Measurements from ENCODE around the gene MYH9. TPM values are rescaled to one million over a fixed set of nuclear protein-coding genes. Genes with fewer than 3 reads are reported as not detected.
"Not testable (repeated sequence)": the region's sequence is repeated elsewhere in the genome, so short reads cannot be mapped to it uniquely, and the experiment has no call there.

MYH9 gene
- total RNA-seq, 1 donor from 2014 or later: 122 TPM

- peaks cover 7% of the 10 kb centered on the region for H3K27me3 Mint-ChIP-seq (ENCODE audit: unreplicated experiment)
- TF ChIP-seq, protein P1, sequence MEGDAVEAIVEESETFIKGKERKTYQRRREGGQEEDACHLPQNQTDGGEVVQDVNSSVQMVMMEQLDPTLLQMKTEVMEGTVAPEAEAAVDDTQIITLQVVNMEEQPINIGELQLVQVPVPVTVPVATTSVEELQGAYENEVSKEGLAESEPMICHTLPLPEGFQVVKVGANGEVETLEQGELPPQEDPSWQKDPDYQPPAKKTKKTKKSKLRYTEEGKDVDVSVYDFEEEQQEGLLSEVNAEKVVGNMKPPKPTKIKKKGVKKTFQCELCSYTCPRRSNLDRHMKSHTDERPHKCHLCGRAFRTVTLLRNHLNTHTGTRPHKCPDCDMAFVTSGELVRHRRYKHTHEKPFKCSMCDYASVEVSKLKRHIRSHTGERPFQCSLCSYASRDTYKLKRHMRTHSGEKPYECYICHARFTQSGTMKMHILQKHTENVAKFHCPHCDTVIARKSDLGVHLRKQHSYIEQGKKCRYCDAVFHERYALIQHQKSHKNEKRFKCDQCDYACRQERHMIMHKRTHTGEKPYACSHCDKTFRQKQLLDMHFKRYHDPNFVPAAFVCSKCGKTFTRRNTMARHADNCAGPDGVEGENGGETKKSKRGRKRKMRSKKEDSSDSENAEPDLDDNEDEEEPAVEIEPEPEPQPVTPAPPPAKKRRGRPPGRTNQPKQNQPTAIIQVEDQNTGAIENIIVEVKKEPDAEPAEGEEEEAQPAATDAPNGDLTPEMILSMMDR (IDR thresholded peaks at IDR 0.05; ENCODE audit: partially characterized antibody, unreplicated experiment): no peak
- no peaks in the 10 kb centered on the region for H3K36me3 Mint-ChIP-seq (ENCODE audit: unreplicated experiment)
- DNase-seq: no peak
- H3K4me3 Mint-ChIP-seq (ENCODE audit: unreplicated experiment): no peak overlapping the region
- H3K27ac Mint-ChIP-seq (ENCODE audit: unreplicated experiment): no peak overlapping the region
- peaks cover 2% of the 10 kb centered on the region for H3K9me3 Mint-ChIP-seq (ENCODE audit: unreplicated experiment)
- H3K4me1 Mint-ChIP-seq (ENCODE audit: low read depth, unreplicated experiment): peaks cover 7% of the 10 kb centered on the region
Measured at GRCh38 chr22:36256478-36256877, 131.3 kb downstream of the MYH9 start.

GRCh38 chr22:36255572-36255971, 132.2 kb downstream of the MYH9 start:
- H3K27me3 Mint-ChIP-seq (ENCODE audit: unreplicated experiment); H3K27ac Mint-ChIP-seq (ENCODE audit: unreplicated experiment); DNase-seq; H3K36me3 Mint-ChIP-seq (ENCODE audit: unreplicated experiment); H3K4me1 Mint-ChIP-seq (ENCODE audit: low read depth, unreplicated experiment); H3K9me3 Mint-ChIP-seq (ENCODE audit: unreplicated experiment); H3K4me3 Mint-ChIP-seq (ENCODE audit: unreplicated experiment): not testable (repeated sequence)

GRCh38 chr22:36253523-36254490, 134.0 kb downstream of the MYH9 start:
- Mint-ChIP-seq H3K36me3 (ENCODE audit: unreplicated experiment) (peaks cover 6% of the 10 kb centered on the region), H3K4me1 (ENCODE audit: low read depth, unreplicated experiment) (peaks cover under 1% of the 10 kb centered on the region), H3K9me3 (ENCODE audit: unreplicated experiment) (peaks cover 2% of the 10 kb centered on the region), H3K27me3 (ENCODE audit: unreplicated experiment) (peaks cover 6% of the 10 kb centered on the region), H3K4me3 (ENCODE audit: unreplicated experiment) (no peak overlapping the region), H3K27ac (ENCODE audit: unreplicated experiment) (no peak overlapping the region)
- no peak for DNase-seq
- TF ChIP-seq, protein P1 (IDR thresholded peaks at IDR 0.05; ENCODE audit: partially characterized antibody, unreplicated experiment): no peak

DNA sequence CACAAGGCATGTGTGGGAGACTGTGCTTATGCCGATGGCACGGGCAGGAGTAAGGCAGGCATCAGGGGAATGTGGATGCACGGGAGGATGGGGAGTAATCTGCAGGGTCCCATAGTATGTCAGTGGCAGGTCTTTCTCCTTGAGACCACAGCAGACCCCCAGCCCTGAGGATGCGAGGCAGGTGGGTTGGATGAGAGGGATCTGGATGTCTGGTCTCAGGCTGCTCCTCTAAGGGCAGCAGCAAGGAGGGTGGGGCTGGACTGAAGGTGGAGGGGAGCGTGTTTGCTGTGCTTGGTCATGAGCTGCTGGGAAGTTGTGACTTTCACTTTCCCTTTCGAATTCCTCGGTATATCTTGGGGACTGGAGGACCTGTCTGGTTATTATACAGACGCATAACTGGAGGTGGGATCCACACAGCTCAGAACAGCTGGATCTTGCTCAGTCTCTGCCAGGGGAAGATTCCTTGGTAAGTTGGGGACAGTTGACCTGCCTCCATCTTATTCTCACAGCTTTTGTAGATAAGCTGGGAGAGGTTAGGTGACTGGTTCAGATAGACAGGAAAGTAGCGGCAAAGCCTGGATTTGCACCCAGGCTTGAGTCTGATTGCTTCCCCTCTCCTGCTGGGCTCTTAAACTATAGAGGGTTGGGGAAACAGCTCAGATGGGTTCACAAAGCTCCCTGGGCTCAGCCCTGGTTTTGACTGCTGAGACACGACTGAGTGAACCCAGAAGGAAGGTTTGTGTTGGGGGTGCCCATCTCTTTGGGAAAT, 134.8 kb downstream of the MYH9 start, which contains the start of gene APOL1:
APOL1 (plus strand) TSS at position 380 of the 769 bp plus-strand sequence. CDS start 1,823 bp downstream, outside the sequence.
- peaks cover 2% of the 10 kb centered on the region for H3K27me3 Mint-ChIP-seq (ENCODE audit: unreplicated experiment)
- peaks cover 5% of the 10 kb centered on the region for H3K9me3 Mint-ChIP-seq (ENCODE audit: unreplicated experiment)
- no peaks in the 10 kb centered on the region for H3K4me1 Mint-ChIP-seq (ENCODE audit: low read depth, unreplicated experiment)
- no peak for DNase-seq
- peaks cover 15% of the 10 kb centered on the region for H3K36me3 Mint-ChIP-seq (ENCODE audit: unreplicated experiment)
- no peak within 1 kb of the TSS for H3K27ac Mint-ChIP-seq (ENCODE audit: unreplicated experiment)
- no peak within 1 kb of the TSS for H3K4me3 Mint-ChIP-seq (ENCODE audit: unreplicated experiment)
- TF ChIP-seq, protein P1 (IDR thresholded peaks at IDR 0.05; ENCODE audit: partially characterized antibody, unreplicated experiment): no peak

GRCh38 chr22:36251979-36252608, 135.7 kb downstream of the MYH9 start:
- not testable (repeated sequence) for H3K9me3 Mint-ChIP-seq (ENCODE audit: unreplicated experiment); H3K27me3 Mint-ChIP-seq (ENCODE audit: unreplicated experiment); H3K4me3 Mint-ChIP-seq (ENCODE audit: unreplicated experiment); H3K4me1 Mint-ChIP-seq (ENCODE audit: low read depth, unreplicated experiment); DNase-seq; H3K27ac Mint-ChIP-seq (ENCODE audit: unreplicated experiment)
- peaks cover 19% of the 10 kb centered on the region for H3K36me3 Mint-ChIP-seq (ENCODE audit: unreplicated experiment)

DNA sequence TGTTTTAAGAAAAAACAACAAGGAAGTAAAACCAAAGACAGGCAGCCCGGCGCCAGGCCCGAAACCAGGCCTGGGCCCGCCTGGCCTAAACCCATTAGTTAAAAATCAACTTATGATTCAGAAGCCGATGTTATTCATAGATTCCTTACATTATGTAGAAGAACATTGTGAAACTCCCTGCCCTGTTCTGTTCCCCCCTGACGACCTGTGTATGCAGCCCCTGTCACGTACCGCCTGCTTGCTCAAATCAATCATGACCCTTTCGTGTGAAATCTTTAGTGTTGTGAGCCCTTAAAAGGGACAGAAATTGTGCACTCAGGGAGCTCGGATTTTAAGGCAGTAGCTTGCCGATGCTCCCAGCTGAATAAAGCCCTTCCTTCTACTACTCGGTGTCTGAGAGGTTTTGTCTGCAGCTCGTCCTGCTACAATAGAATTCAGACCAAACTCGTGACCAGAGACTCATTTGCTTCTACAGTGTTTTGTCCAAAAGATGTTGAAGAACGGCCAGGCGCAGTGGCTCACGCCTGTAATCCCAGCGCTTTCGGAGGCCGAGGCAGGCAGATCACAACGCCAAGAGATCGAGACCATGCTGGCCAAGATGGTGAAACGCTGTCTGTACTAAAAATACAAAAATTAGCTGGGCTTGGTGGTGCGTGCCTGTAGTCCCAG, 137.3 kb downstream of the MYH9 start:
- H3K9me3 Mint-ChIP-seq (ENCODE audit: unreplicated experiment); H3K4me3 Mint-ChIP-seq (ENCODE audit: unreplicated experiment); H3K27ac Mint-ChIP-seq (ENCODE audit: unreplicated experiment); DNase-seq; H3K4me1 Mint-ChIP-seq (ENCODE audit: low read depth, unreplicated experiment); H3K27me3 Mint-ChIP-seq (ENCODE audit: unreplicated experiment): not testable (repeated sequence)
- peaks cover 25% of the 10 kb centered on the region for H3K36me3 Mint-ChIP-seq (ENCODE audit: unreplicated experiment)

Data from glutamatergic neuron (in vitro differentiated cells).